ENCODE data around the gene ZNF773.

The ZNF773 gene

DNA sequence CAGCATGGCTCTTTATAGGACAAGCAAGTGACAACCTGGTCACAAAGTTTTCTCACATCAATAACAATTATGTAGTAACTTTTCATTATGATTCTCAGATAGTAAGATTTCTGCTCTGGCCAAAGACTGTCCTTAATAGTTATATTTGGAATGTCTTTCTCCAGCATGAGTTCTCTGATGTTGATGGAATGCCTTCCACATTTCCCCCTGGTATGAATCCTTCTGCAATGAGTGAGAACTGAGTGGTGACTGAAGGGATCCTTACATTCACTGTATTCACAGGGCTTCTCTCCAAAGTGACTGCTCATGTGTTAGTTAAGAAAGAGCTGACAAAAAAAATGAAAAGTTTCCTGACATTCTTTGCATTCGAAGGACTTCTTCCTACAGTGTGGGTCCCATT, 46.8 kb downstream of the ZNF773 start:
- TF ChIP-seq, protein P1, sequence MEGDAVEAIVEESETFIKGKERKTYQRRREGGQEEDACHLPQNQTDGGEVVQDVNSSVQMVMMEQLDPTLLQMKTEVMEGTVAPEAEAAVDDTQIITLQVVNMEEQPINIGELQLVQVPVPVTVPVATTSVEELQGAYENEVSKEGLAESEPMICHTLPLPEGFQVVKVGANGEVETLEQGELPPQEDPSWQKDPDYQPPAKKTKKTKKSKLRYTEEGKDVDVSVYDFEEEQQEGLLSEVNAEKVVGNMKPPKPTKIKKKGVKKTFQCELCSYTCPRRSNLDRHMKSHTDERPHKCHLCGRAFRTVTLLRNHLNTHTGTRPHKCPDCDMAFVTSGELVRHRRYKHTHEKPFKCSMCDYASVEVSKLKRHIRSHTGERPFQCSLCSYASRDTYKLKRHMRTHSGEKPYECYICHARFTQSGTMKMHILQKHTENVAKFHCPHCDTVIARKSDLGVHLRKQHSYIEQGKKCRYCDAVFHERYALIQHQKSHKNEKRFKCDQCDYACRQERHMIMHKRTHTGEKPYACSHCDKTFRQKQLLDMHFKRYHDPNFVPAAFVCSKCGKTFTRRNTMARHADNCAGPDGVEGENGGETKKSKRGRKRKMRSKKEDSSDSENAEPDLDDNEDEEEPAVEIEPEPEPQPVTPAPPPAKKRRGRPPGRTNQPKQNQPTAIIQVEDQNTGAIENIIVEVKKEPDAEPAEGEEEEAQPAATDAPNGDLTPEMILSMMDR (IDR thresholded peaks at IDR 0.05; ENCODE audit: low read depth, low read length), result no peak
- no peak overlapping the region for H3K4me3 ChIP-seq (ENCODE audit: low read depth, low read length)

DNA sequence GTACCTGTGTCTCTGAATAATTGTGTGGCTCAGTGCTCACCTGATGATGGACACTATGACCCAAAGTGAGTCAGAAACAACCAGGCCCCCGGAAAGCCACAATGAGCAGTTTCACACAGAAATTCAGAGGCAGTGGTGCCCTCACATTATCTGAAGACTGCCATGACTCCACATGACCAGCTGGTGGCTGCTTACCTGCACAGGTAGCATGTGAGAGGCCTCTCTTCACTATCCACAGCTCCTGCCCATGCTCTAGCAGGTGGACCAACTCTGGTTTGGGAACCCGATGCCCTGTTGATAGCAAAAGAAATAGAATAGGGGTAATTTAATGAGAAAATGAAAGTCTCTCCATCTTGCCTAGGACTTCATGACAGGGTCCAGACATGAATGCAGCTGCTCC, 52.7 kb downstream of the ZNF773 start:
- no peak overlapping the region for H3K4me3 ChIP-seq (ENCODE audit: low read depth, low read length)
- TF ChIP-seq, protein P1 (IDR thresholded peaks at IDR 0.05; ENCODE audit: low read depth, low read length), result no peak

DNA sequence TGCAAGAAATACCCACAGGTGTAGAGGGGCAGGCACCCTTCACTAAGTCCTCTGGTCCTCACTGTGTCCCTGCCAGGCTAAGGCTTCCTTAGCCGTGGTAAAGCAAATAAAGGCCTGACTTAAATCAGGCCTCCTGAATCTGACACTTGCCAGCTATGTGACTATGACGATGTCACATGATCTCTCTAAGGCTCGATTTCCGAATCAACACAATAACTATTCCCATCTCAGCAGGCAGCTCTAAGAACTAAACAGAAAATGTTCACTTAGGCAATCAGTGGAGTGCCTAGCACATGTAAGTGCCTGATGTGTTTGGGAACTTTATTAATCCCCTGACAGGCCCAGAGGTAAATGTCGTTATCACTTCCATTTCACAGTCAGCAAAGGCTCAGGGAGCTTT, 57.9 kb downstream of the ZNF773 start:
- H3K4me3 ChIP-seq (ENCODE audit: low read depth, low read length), result no peak overlapping the region
- TF ChIP-seq, protein P1 (IDR thresholded peaks at IDR 0.05; ENCODE audit: low read depth, low read length), result no peak

Measured in WI38 (cell line).